GM10847 (cell line): ENCODE data around the gene GRIK3.

ENCODE experiments used
- POLR2A ChIP-seq: IDR thresholded peaks from 2 replicates; pipeline ENCODE4 v1.6.1; 2011; ENCODE audit not compliant: insufficient read length; ENCODE audit errors: extremely low read depth

GRIK3 gene

DNA sequence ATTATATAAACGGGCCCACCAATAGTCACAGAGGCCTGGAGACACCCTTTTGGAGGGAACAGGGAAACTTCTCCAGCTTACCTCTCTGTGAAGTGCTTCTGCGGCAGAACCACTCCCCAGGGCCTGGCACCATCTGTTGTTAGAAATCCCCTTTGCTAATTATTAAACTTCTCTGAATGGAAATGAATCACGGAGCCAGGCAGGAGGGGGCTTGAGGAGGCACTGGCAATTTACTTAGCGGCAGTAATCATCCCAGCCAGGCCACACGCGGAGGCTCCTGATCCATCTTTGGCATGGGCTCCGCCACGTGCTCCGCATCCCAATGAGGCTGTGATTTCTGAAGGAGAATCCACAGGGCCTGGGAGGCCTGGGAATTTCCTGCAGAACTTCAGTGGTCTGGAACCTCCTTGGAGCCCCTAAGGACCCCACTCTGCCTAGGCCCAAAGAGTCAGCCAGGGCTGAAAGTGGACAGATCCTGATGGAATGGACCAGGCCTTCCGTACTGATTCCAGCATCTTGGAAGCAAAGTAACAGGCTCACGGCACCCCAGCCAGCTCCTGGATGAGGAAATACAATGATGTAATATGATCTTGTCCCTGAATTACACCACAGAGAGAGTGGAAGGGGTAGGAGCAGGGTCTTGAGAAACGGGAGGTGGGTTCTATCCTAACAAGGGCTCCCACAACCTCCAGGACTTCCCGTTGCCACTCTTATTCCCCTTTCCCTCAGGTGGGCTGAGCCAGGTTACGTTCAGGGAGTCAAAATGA, 62.3 kb downstream of the GRIK3 start:
- no peak for TF ChIP-seq POLR2A

DNA sequence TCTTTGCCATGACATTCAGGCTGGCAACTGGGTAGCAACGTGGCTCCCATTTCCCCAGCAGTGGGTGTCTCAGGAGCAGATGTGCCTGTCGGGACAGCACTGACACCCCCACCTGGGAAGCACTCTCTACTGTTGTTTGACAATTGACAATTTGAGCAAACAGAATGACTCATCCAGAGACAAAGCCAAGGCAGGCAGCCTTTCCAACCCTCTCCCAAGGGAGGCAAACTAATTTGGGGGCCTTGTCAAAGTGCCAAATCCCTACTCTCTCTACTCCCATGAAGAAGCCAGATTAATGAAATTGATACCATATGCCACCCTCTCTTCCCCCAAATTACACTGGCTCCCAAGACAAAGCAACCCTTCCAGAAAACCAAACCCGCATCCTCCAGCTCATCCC, 65.6 kb downstream of the GRIK3 start:
- TF ChIP-seq POLR2A = no peak

DNA sequence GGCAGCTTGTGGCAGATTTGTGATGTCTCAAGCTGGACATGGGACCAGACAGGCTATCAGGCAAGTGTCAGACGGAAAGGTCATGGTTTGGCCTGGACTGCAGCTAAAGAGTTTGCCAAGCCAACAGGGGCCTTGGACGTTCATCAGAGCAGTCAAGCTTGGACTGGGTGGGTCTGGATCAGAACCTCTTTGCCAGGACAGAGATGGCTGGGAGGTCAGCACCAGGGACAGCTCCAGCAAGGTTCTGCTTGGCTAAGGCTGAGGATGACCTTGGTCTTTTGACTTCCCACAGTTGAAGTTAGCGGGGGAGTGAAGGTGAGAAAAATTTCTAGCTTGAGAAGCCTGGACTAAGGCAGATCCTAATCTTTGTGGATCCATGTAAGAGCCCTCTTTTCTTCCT, 68.1 kb downstream of the GRIK3 start:
- no peak for TF ChIP-seq POLR2A

DNA sequence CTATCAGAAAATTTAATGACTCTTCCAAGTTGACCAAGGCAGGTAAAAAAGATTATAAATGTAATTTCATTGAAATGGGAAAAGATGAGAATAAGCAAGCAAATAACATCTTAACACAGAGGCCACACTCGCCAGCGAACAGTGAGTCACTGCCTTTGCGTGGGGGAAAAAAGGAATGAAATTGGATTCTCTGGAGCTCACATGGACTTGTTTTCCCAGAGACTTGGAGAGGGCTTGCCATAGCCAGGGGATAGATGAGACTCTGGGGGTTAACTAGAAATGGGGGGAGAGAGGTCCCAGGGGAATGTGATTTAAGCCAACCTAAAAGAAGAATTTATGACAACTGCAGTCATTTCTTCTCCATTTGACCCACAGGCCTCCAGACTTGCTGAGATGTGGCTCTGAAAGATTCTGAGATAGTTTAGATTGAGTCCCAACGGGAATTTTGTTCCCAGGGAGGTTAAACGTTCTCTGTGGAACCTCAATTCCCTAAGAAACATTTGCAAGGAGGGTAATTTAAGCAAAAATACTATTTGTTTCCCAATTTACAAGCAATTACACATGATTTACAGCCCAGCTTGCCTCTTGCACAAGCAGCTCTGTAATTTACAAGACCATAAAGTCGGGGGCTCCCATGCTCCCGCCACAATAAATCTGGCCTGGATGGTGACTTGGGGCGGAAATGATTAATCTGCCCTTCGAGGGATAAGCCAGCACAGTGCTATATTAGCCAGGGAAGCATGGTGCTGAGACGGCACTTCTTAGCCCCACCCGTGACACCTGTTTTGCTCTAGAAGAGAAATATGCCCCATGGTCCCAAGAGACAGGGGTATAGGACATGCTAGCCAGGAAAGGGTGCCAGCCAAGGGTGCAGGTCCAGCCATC, 68.8 kb downstream of the GRIK3 start:
- TF ChIP-seq POLR2A = no peak

DNA sequence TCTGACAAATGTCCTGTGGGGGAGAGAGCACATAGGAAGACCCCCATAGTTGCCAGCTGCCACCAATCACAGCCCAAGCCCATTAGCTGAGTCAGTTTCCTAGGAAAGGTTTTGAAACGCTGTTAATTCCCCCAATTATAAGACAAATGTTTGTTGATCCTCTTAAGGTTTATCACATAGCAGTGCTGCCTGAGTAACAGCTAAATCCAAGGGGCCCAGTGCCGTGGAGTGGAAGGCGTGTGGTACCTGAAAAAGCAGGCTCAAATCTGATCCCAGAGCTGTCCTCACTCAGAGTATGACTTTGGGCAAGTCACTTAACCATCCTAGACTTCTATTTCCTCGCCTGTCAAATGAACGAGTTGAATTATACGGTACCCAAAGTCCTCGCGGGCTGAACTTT, 69.5 kb downstream of the GRIK3 start:
- TF ChIP-seq POLR2A = no peak

DNA sequence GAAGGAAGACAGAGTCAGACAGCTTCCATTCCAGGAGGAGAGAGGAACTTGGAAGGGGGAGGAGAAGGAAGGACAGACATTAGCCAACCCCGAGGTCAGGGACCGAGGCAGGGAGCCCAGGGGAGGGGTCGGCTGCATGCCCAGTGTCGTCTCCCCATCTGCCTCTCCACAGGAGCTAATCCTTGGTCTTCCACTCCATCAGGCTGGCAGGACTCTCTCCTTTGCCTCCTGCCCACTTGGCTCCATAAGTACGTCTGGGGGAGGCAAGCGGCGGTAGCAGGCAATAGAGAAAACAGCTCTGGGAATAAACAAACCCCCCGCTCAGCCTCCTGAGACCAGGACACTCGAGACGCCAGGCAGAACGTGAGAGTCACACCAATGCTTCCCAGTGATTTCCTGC, 71.3 kb downstream of the GRIK3 start:
- TF ChIP-seq POLR2A = no peak

DNA sequence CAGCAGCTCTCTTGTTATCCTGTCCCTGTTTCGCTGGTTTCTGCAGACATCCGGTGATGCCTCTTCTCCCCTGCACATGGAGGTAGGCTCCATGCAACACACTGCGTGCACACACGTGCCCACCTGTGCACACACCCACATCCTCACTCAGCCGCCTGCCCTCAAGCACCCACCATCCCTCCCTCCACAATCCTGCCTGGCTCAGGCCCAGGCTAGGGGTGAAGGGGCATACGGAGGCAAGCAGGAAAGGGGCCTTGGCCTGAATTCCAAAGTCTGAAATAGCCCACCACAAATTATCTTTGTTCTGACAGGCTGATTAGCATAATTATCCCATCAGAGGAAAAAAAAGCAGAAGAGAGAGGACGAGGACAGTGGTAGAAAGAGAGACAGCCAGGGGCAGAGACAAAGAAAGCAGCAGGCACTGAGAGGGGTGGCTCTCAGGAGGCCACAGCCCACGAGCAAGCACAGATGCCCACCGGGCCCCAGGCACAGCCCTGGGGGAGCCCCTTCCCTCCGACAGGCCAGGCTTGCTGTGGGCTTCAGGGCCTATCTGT, 73.2 kb downstream of the GRIK3 start:
- TF ChIP-seq POLR2A = no peak

DNA sequence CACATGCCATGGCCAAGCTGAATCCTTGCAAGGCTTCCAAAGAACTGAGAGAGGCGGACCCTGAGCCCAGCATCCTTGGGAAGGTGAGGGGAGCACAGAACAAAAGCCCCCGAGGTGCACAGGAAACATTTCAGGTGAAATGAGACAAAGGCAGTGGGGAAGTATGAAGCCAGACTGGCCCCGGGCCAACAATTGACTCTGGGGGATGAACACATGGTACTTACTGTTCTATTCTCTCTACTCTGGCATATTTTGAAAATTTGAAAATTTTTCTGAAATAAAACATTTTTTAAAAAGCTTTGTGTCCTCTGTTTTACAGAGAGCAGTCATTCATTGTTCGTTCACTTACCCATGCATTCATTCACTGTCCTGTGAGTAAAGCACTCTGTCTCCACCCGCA, 77.7 kb downstream of the GRIK3 start:
- TF ChIP-seq POLR2A = no peak

DNA sequence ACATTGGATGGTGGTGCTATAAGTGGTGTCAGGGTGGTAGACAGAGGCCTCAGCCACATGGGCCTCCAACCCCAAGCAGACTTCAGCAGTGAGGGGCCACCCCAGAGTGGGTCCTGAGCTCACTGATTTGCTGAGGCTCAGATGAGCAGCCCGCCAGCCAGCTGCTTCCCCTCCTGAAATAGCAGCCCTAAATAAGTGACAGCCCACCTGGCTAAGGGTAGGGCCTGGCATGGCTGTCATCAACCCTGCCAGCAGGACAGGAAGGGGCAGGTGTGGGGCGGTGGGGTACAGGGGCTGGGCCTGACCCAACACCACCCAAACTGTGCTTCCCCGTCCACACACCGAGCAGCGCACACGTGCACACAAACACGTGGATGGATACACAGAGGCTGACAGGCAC, 79.3 kb downstream of the GRIK3 start:
- TF ChIP-seq POLR2A = no peak

DNA sequence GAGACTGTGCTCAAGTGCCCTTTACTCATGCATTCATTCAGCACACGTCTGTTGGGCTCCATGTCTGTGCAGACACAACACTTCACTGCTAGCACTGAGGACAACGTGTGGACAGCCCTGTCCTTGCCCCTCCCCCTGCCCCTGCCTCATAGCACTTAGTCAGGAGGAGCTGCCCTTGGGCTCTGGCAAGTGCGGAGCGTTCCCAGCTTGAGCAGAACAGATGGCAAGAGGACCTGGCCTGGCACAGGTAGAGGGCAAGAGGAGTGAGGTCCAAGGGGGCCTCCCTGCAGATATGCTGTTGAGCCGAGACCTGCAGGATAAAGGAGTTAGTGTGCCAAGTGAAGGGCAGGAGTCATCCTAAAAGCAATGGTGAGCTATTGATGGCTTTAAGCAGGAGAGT, 81.3 kb downstream of the GRIK3 start:
- no peak for TF ChIP-seq POLR2A

DNA sequence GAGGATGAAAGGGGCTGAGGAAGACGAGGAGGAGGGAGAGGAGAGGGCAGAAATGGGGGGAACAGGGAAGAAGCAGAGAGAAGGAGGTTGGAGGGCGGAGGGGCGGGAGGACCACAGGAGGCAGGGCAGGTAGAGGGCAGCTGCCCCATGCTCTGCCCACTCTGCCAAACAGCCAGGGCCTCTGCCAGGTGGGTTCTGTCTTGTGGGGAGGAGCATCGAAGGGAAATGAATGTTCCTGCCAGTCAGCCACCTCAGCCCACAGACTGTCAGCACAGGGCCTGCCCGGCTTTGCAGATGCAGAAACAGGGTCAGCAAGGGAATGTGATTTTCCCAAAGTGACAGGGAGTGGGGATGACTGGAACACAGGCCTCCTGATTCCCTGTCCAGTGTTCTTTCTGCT, 82.6 kb downstream of the GRIK3 start:
- no peak for TF ChIP-seq POLR2A

DNA sequence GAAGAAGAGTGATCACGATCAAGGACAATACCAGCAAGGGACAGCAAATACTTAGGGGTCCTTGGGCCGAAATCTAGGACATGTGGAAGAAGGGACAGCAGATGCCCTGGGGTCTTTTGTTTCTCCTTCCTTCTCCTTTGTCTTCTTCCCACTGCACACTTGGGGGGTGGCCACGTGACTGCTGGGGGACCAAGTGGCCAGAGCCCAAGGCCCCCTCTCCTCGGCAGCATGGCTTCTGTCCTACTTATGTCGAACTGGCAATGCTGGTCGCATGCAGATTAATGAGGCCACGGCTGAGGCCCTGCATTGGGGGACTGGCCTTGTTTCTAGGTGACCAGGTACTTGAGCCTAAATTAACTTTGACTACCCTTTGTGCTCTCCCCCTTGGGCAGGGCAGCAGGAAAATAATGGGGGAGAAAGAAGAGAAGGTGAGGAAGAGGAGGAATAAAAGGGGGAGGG, 83.0 kb downstream of the GRIK3 start:
- no peak for TF ChIP-seq POLR2A

DNA sequence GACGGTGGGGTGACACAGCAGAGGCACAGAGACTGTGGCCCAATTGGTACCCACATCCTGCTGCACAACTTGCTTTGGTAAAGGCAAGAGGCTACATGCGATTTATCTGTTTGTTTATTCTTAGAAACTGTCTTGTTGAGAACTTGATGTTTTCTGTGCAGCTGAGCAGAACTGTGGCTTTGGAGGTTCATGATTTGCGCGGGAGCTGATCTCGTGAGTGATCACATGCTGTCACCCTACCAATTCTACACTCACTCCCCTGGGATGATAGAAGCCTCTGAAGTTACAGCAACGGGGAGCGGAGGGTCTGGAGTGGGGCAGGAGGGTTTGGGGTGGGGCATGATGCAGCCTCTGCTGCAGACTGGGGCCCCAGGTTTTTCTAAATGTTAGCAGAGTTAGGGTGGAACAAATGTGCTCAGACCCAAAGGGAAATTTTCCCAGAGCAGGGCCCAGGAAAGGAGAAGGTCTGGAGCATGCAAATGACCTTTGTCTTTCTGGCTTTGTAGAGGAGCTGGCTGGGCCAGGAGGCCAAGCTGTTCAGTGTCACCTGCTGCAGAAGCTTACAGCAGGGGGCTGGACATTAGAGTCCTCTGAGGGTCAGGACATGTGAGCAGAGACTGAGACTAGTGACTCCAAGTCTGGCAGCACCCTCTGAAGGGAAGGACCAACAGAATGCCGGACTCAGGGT, 83.6 kb downstream of the GRIK3 start:
- TF ChIP-seq POLR2A = no peak

DNA sequence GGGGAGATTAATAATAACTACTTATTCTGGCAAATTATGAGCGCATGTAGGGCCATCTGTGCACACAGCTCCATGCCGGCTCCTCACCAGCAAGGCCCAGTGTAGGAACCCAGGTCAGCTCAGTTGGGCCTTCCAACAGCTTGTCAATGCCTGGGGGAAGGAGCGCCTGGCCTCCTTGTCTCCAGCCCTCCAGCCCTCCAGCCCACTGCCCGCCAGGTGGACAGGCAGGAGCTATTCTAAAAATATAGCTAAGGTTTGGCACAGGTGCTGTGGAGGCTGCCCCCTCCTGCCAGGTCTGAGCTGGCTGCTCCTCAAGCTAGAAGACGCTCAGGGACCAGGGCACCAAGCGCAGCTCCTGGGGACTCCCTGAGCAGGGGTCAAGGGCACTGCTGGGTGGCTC, 85.7 kb downstream of the GRIK3 start:
- TF ChIP-seq POLR2A = no peak

DNA sequence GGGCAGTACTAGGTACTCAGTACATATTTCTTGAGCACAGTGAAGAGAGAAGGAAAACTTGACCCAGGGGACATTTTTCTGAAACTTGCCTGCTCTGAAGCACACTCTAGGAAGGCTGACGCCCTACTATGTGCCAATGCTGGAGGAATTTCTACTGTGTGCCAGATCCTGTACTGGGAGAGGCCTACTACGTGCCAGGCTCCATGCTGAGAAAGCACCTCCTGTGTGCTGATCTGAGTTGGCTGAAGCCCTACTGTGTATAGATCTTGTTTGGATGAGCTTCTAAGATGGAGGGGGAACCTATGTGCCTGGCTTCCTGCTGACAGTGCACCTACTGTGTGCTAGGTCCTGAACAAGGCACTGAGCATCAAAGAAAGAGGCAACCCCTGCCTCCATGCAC, 86.2 kb downstream of the GRIK3 start:
- TF ChIP-seq POLR2A = no peak

DNA sequence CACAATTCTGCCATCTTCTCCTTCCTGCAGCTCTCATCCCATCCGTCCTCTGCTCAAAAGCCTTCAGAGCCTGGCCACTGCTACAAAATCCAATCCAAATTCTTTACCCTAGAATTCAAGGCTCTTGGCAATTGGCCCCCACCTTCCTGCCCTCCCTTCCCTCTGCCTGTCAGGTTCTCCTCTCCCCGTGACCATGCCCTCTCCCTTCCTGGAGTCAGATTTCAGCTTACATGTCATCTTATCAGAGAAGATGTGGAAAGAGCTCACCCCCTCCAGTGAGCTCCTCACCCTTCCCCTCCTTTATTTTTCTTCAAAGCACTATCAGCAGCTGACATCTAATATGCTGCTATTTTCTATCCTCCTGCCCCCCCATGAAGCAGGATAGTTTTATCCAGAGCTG, 86.9 kb downstream of the GRIK3 start:
- TF ChIP-seq POLR2A = no peak

DNA sequence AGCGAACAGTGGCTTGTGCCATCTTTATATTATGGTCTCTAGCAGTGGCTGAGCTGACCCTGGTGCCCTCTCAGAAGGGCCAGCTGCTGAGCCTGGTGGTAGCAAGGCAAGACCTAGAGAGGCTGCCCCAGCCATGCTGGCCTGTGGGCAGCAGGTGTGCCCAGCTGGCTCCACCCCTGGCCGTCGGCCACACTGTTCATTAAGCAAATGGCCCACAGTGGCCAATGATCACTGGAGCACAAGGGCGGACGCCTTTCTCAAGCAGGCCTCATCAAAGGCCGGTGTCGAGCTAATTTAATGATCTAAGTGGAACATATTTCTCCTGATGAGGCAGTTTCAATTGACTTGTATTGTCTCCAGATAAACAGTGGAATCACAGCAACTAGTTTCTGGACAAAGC, 89.4 kb downstream of the GRIK3 start:
- TF ChIP-seq POLR2A = no peak
